HepG2 (cell line): ENCODE data around the gene SERTAD2.

ENCODE experiments used
- CTCF ChIP-seq: sonication (generic); formaldehyde crosslinking; IDR thresholded peaks from 2 replicates; pipeline ENCODE4 v1.5.0; 2020; ENCODE audit warnings: mild to moderate bottlenecking, missing genetic modification reagents, moderate library complexity
- USF2 ChIP-seq, 2 experiments: sonication (generic) in 1 of 2; formaldehyde crosslinking in 1 of 2; IDR thresholded peaks; 2 replicates each; pipeline versions ENCODE4 v1.5.1 to v1.6.1; 2011 to 2020; ENCODE audit warnings: borderline replicate concordance in 1 of 2, low read depth in 1 of 2, low read length in 1 of 2, mild to moderate bottlenecking in 1 of 2, missing genetic modification reagents in 1 of 2, moderate library complexity in 1 of 2

- TF ChIP-seq USF2 (IDR thresholded peaks at IDR 0.05; ENCODE audit: low read depth, low read length) (no peak), USF2 (CRISPR knock-in tag; IDR thresholded peaks at IDR 0.05; ENCODE audit: borderline replicate concordance) (no peak), CTCF (no peak)
Observed at GRCh38 chr2:64605026-64605471, 48.7 kb downstream of the SERTAD2 start.
